Esophagus squamous epithelium (tissue), 5 donors: ENCODE measurements around the gene RPL7A. TPM values are rescaled to one million over a fixed set of nuclear protein-coding genes. Genes with fewer than 3 reads are reported as not detected.

ENCODE experiments used
- DNase-seq: peaks from one replicate; lab custom pipeline; 2025; lab: John Stamatoyannopoulos, UW
- H3K27ac ChIP-seq, 4 donors: fragments of 200-600 bp; sonication (generic); one replicate each; pipeline ENCODE4 v1.5.1; 2016 to 2019; ENCODE audit warnings: mild to moderate bottlenecking in 1 of 4
- H3K27me3 ChIP-seq, 4 donors: fragments of 200-600 bp; sonication (generic); 1 replicate in 3 of 4; 2 replicates in 1 of 4; pipeline versions ENCODE4 v1.5.1 to v1.6.0; 2017 to 2021; ENCODE audit warnings: antibody characterized with exemption in 1 of 4
- H3K36me3 ChIP-seq, 3 donors: fragments of 200-600 bp; sonication (generic); one replicate each; pipeline ENCODE4 v1.5.1; 2016 to 2019
- H3K4me1 ChIP-seq, 3 donors: fragments of 200-600 bp; sonication (generic); one replicate each; pipeline ENCODE4 v1.5.1; 2017 to 2019
- H3K4me3 ChIP-seq, 4 donors: fragments of 200-600 bp; sonication (generic); 1 replicate in 3 of 4; 2 replicates in 1 of 4; pipeline ENCODE4 v1.5.1; 2016 to 2019; ENCODE audit warnings: mild to moderate bottlenecking in 2 of 4, moderate library complexity in 1 of 4
- H3K9me3 ChIP-seq, 3 donors: fragments of 200-600 bp; sonication (generic); one replicate each; pipeline ENCODE4 v1.5.1; 2016 to 2019
- POLR2A ChIP-seq, 4 donors: fragments of 450-650 bp; IDR thresholded peaks; one replicate each; pipeline ENCODE4 v1.6.1; 2017; ENCODE audit warnings: antibody characterized with exemption in 4 of 4, mild to moderate bottlenecking in 4 of 4, moderate library complexity in 3 of 4
- WGBS, 2 donors: methylation state at CpG; one replicate each; pipeline ENCODE4 v1.1.5; 2018; 5-methylcytosine and 5-hydroxymethylcytosine counted together
- intact Hi-C: fragments of 100-400 bp; cut with DNase I; formaldehyde crosslinking; loops from one replicate; pipeline ENCODE4 v1.15.0; 2022
- total RNA-seq, 4 donors: library from RNA; depleted of rRNA; stranded (reverse); fragments of >200 nt; gene quantifications; one replicate each; pipeline ENCODE4 v1.1.0, GENCODE V29; 2016
- TF ChIP-seq, protein P1 (sequence below), 6 experiments: fragments of 450-650 bp in 4 of 6; fragments of 200-600 bp in 2 of 6; sonication (generic) in 2 of 6; IDR thresholded peaks; one replicate each; pipeline ENCODE4 v1.5.1; 2016 to 2019; ENCODE audit warnings: antibody characterized with exemption in 6 of 6, mild to moderate bottlenecking in 4 of 6, moderate library complexity in 4 of 6
- donor health status: DM: yes; HTN: yes; CAD: no.

RPL7A gene
- total RNA-seq, 4 donors from 2014 or later = 1,828 to 2,553 (median 2,363) TPM

DNA sequence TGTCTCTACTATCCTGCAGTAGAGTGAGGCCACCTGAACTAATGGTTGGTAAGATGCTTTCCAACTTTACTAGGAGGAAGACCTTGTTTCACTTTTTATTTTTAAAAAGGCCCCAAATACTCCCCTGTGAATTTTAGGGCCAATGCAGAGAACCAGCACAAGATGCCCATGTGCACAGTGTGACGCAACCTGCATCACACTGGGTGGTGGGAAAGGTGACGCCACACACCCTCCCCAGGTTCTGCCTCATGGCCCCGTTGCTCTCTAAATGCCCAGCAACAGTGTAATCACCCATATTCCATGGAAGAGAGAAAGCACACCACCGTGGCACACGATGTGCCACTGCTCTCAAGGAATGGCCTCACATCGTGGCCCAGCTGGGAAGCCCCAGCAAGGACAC is 21.4 kb downstream of the RPL7A start:
- Histone ChIP-seq H3K36me3 (peaks cover 17 to 67% (median 24%) of the 10 kb centered on the region in 3 donors), H3K4me3 (no peak overlapping the region), H3K9me3 (no peaks in the 10 kb centered on the region), H3K4me1 (peaks cover 58 to 100% (median 70%) of the 10 kb centered on the region in 3 donors), H3K27ac (peak overlapping the region in 1 of 4 donors; percentile 63), H3K27me3 (no peaks in the 10 kb centered on the region)
- intact Hi-C loops = no loop called here
- WGBS, 2 donors = 68 to 73% methylated on average over 4 of the region's 6 CpGs
- DNase-seq = no peak
- TF ChIP-seq, protein P1, sequence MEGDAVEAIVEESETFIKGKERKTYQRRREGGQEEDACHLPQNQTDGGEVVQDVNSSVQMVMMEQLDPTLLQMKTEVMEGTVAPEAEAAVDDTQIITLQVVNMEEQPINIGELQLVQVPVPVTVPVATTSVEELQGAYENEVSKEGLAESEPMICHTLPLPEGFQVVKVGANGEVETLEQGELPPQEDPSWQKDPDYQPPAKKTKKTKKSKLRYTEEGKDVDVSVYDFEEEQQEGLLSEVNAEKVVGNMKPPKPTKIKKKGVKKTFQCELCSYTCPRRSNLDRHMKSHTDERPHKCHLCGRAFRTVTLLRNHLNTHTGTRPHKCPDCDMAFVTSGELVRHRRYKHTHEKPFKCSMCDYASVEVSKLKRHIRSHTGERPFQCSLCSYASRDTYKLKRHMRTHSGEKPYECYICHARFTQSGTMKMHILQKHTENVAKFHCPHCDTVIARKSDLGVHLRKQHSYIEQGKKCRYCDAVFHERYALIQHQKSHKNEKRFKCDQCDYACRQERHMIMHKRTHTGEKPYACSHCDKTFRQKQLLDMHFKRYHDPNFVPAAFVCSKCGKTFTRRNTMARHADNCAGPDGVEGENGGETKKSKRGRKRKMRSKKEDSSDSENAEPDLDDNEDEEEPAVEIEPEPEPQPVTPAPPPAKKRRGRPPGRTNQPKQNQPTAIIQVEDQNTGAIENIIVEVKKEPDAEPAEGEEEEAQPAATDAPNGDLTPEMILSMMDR (IDR thresholded peaks at IDR 0.05) = no peak
- TF ChIP-seq POLR2A (IDR thresholded peaks at IDR 0.05) = no peak

DNA sequence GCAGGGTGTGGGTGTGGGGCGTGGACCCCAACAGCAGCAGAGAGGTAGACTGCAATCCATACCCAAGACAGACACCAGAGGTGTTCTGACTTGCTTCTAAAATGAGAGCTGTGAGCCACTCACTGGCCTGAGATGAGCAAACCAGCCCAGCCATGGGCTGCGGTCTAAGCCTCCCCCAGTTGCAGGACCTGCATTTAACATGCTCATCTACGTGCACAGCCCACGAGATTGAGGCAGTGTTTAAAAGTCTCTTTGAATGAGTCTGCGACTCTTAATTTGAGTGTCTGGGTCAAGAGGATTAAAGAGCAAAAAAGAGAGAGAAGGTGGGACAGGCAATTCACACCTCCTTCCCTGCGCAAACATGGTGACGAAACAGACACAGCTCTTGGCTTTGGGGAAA is 21.9 kb downstream of the RPL7A start:
- intact Hi-C loops = no loop called here
- peak overlapping the region in 2 of 4 donors; percentile 54 to 63 for H3K27ac ChIP-seq
- TF ChIP-seq POLR2A (IDR thresholded peaks at IDR 0.05) = no peak
- TF ChIP-seq, protein P1 (IDR thresholded peaks at IDR 0.05) = no peak
- H3K4me1 ChIP-seq = peaks cover 55 to 100% (median 69%) of the 10 kb centered on the region in 3 donors
- H3K27me3 ChIP-seq = no peaks in the 10 kb centered on the region
- 77 to 87% methylated on average over 3 to 5 of the region's 7 CpGs for WGBS, 2 donors
- no peaks in the 10 kb centered on the region for H3K9me3 ChIP-seq
- no peak for DNase-seq
- H3K36me3 ChIP-seq = peaks cover 17 to 62% (median 21%) of the 10 kb centered on the region in 3 donors
- H3K4me3 ChIP-seq = no peak overlapping the region

DNA sequence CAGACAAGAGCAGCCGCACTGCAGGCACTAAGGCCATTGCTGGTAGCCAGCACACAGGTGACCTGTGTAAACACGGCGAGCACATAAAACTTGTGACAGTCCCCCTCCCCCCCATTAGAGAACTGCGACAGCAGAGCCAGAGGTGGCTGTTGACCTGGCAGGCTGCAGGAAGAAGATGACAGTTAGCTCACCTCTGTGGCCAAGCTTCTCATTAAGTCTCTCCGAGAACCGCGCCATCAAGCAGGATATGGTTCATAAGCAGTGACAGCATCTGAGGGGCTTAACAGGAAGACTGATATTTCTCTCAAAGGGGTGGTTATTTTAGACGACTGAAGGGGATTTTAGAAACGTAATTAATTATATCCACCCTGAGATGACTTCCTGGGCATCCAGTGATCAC is 22.7 kb downstream of the RPL7A start:
- intact Hi-C loops = no loop called here
- Histone ChIP-seq H3K4me3 (no peak overlapping the region), H3K27ac (peak overlapping the region in 3 of 4 donors; percentile 27 to 63 (median 54)), H3K4me1 (peaks cover 47 to 97% (median 64%) of the 10 kb centered on the region in 3 donors), H3K9me3 (no peaks in the 10 kb centered on the region), H3K36me3 (peaks cover 15 to 55% (median 17%) of the 10 kb centered on the region in 3 donors), H3K27me3 (no peaks in the 10 kb centered on the region)
- TF ChIP-seq POLR2A (IDR thresholded peaks at IDR 0.05) = no peak
- TF ChIP-seq, protein P1 (IDR thresholded peaks at IDR 0.05) = no peak
- 57 to 67% methylated on average over 7 to 9 of the region's 9 CpGs for WGBS, 2 donors
- no peak for DNase-seq

DNA sequence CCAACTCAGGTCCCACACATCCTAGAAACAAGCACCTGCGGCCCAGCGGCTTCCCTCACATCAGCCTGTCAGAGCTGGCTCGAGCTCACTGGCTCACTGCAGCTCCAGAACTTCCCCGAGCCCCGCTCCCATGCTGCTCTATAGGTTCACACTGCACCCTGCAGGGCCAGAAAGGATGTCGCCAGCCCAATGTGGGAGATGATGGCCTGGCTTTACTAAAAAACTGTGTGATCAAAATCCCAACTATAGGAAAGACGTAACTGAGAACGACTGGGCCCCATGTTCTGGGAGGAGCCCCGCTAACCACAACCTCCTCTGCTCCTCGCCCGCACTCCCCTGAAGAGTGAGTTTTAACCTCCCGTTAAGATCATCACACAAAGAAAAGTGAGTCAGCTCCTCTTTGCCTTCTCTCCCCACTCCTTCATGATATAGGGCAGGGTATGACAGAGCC is 23.3 kb downstream of the RPL7A start:
- DNase-seq = no peak
- 35 to 44% methylated on average over 12 of the region's 12 CpGs for WGBS, 2 donors
- intact Hi-C loops = no loop called here
- no peak for TF ChIP-seq POLR2A (IDR thresholded peaks at IDR 0.05)
- TF ChIP-seq, protein P1 (IDR thresholded peaks at IDR 0.05) = no peak
- H3K9me3 ChIP-seq = no peaks in the 10 kb centered on the region
- peak overlapping the region; percentile 36 to 63 (median 46) for H3K27ac ChIP-seq
- peak overlapping the region in 1 of 4 donors; percentile 16 for H3K4me3 ChIP-seq
- peaks cover 46 to 92% (median 64%) of the 10 kb centered on the region in 3 donors for H3K4me1 ChIP-seq
- H3K27me3 ChIP-seq = no peaks in the 10 kb centered on the region
- peaks cover 11 to 49% (median 12%) of the 10 kb centered on the region in 3 donors for H3K36me3 ChIP-seq

DNA sequence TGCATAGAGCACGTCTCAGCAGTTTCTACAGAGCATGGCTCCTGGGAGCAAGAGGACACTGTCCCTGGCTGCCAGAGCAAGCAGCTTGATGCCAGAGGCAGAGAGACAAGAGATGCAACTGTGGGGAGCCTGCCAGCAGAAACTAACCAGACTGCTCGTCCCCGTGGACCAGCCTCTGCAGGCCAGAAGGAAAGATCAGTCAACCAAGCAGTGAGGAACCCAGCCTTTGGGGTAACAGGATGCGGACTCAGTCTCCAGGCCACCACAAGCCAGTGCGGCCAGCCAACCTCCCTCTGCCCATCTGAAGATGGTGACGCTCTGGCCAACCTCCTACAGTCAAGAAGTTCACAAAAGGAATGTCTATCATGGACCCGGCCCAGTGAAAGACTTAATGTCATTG is 24.1 kb downstream of the RPL7A start:
- H3K4me1 ChIP-seq = peaks cover 46 to 92% (median 72%) of the 10 kb centered on the region in 3 donors
- intact Hi-C loops = no loop called here

More for the DNA sequence above, 24.1 kb downstream of the RPL7A start:
- 47 to 59% methylated on average over 3 to 6 of the region's 7 CpGs for WGBS, 2 donors
- no peak for DNase-seq
- Histone ChIP-seq H3K36me3 (peaks cover 3 to 40% (median 4%) of the 10 kb centered on the region in 3 donors), H3K9me3 (no peaks in the 10 kb centered on the region), H3K27me3 (no peaks in the 10 kb centered on the region), H3K27ac (peak overlapping the region; percentile 8 to 63 (median 44)), H3K4me3 (peak overlapping the region in 1 of 4 donors; percentile 12)
- no peak for TF ChIP-seq POLR2A (IDR thresholded peaks at IDR 0.05)
- TF ChIP-seq, protein P1 (IDR thresholded peaks at IDR 0.05) = no peak
